Measurements from ENCODE around the gene POPDC3.

DNA sequence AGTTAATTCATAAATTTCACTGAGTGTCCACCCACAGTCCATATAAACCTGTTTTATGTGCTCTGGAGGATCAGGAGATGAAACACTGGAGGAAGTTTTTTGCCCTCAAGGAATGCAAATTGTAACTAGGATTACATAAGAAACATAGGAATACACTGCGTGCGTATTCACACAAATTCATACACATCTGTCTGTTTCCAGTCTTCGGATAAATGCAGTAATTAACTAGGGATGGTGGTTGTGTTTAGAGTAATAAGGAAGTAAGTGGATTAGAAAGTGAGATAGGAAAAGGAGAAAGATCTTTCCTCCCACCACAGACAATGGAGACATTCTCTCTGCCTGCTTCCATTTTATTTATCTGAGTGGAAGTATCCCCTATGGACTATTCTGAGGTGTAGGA, 35.7 kb upstream of the POPDC3 start:
- TF ChIP-seq, protein P1, sequence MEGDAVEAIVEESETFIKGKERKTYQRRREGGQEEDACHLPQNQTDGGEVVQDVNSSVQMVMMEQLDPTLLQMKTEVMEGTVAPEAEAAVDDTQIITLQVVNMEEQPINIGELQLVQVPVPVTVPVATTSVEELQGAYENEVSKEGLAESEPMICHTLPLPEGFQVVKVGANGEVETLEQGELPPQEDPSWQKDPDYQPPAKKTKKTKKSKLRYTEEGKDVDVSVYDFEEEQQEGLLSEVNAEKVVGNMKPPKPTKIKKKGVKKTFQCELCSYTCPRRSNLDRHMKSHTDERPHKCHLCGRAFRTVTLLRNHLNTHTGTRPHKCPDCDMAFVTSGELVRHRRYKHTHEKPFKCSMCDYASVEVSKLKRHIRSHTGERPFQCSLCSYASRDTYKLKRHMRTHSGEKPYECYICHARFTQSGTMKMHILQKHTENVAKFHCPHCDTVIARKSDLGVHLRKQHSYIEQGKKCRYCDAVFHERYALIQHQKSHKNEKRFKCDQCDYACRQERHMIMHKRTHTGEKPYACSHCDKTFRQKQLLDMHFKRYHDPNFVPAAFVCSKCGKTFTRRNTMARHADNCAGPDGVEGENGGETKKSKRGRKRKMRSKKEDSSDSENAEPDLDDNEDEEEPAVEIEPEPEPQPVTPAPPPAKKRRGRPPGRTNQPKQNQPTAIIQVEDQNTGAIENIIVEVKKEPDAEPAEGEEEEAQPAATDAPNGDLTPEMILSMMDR (IDR thresholded peaks at IDR 0.05; ENCODE audit: poor library complexity): no peak
- TF ChIP-seq EZH2 (IDR thresholded peaks at IDR 0.05; ENCODE audit: borderline replicate concordance): no peak
- no peak for TF ChIP-seq EZH2phosphoT487 (IDR thresholded peaks at IDR 0.05; ENCODE audit: low read depth, severe bottlenecking, unreplicated experiment)
